ENCODE results near the gene MAGI2. TPM values are rescaled to one million over a fixed set of nuclear protein-coding genes. Genes with fewer than 3 reads are reported as not detected.

MAGI2 gene
- total RNA-seq, 1 donor from 2014 or later = 0.38 TPM

GRCh38 chr7:78355834-78356233 is 1097.6 kb downstream of the MAGI2 start:
- ChIA-PET CTCF (no interaction called here), POLR2A (no interaction called here)
- DNase-seq (no peak), ATAC-seq (ENCODE audit: low read depth) (no peak)
- no peaks in the 10 kb centered on the region for H3K27me3 Mint-ChIP-seq
- TF ChIP-seq CTCF (IDR thresholded peaks at IDR 0.05) = no peak
- no peaks in the 10 kb centered on the region for H3K9me3 Mint-ChIP-seq
- no peaks in the 10 kb centered on the region for H3K4me1 Mint-ChIP-seq
- no peaks in the 10 kb centered on the region for H3K36me3 Mint-ChIP-seq (ENCODE audit: low read depth)
- no peak overlapping the region for H3K4me3 Mint-ChIP-seq
- intact Hi-C loops (cut with micrococcal nuclease) = no loop called here
- H3K27ac Mint-ChIP-seq = no peak overlapping the region

- DNase-seq (no peak), ATAC-seq (ENCODE audit: low read depth) (no peak)
- Mint-ChIP-seq H3K27ac (no peak overlapping the region), H3K9me3 (no peaks in the 10 kb centered on the region), H3K36me3 (ENCODE audit: low read depth) (no peaks in the 10 kb centered on the region), H3K27me3 (no peaks in the 10 kb centered on the region), H3K4me1 (no peaks in the 10 kb centered on the region), H3K4me3 (no peak overlapping the region)
- TF ChIP-seq CTCF (IDR thresholded peaks at IDR 0.05) = no peak
- CTCF ChIA-PET = no interaction called here
- POLR2A ChIA-PET = no interaction called here
- intact Hi-C loops (cut with micrococcal nuclease) = no loop called here
Measured at GRCh38 chr7:78350926-78351325, 1102.5 kb downstream of the MAGI2 start.

- no peaks in the 10 kb centered on the region for H3K9me3 Mint-ChIP-seq
- no peak overlapping the region for H3K4me3 Mint-ChIP-seq
- ChIA-PET CTCF (no interaction called here), POLR2A (no interaction called here)
- no peak for ATAC-seq (ENCODE audit: low read depth)
- no peaks in the 10 kb centered on the region for H3K27me3 Mint-ChIP-seq
- H3K4me1 Mint-ChIP-seq = no peaks in the 10 kb centered on the region
- intact Hi-C loops (cut with micrococcal nuclease) = no loop called here
- TF ChIP-seq CTCF (IDR thresholded peaks at IDR 0.05) = no peak
- no peaks in the 10 kb centered on the region for H3K36me3 Mint-ChIP-seq (ENCODE audit: low read depth)
- no peak overlapping the region for H3K27ac Mint-ChIP-seq
- DNase-seq = no peak
Measured at GRCh38 chr7:78350391-78350790, 1103.1 kb downstream of the MAGI2 start.

GRCh38 chr7:78346827-78347226 is 1106.6 kb downstream of the MAGI2 start:
- H3K36me3 Mint-ChIP-seq (ENCODE audit: low read depth) = no peaks in the 10 kb centered on the region
- intact Hi-C loops (cut with micrococcal nuclease) = no loop called here
- no peak overlapping the region for H3K4me3 Mint-ChIP-seq
- DNase-seq (no peak), ATAC-seq (ENCODE audit: low read depth) (no peak)
- no peaks in the 10 kb centered on the region for H3K9me3 Mint-ChIP-seq
- H3K27ac Mint-ChIP-seq = no peak overlapping the region
- no peaks in the 10 kb centered on the region for H3K27me3 Mint-ChIP-seq
- ChIA-PET CTCF (no interaction called here), POLR2A (no interaction called here)
- H3K4me1 Mint-ChIP-seq = no peaks in the 10 kb centered on the region
- no peak for TF ChIP-seq CTCF (IDR thresholded peaks at IDR 0.05)

- Mint-ChIP-seq H3K27ac (no peak overlapping the region), H3K27me3 (no peaks in the 10 kb centered on the region), H3K4me1 (no peaks in the 10 kb centered on the region), H3K36me3 (ENCODE audit: low read depth) (no peaks in the 10 kb centered on the region), H3K9me3 (no peaks in the 10 kb centered on the region), H3K4me3 (no peak overlapping the region)
- DNase-seq (no peak), ATAC-seq (ENCODE audit: low read depth) (no peak)
- CTCF ChIA-PET = no interaction called here
- intact Hi-C loops (cut with micrococcal nuclease) = no loop called here
- POLR2A ChIA-PET = no interaction called here
- TF ChIP-seq CTCF (IDR thresholded peaks at IDR 0.05) = no peak
Measured at GRCh38 chr7:78345979-78346378, 1107.5 kb downstream of the MAGI2 start.

Data from activated B cell treated with CpG ODN at 0.5 μM for 24 hours (primary cell).